Fibroblast of lung (primary cell): ENCODE results near the gene HLA-B. TPM values are rescaled to one million over a fixed set of nuclear protein-coding genes. Genes with fewer than 3 reads are reported as not detected.

Experiments
- DNase-seq, 2 donors: peaks; one replicate each; pipeline versions ENCODE4 v3.0.0 to v3.0.0-alpha.2; 2010; ENCODE audit warnings: low read depth in 2 of 2
- H2AFZ ChIP-seq: 2 replicates; pipeline ENCODE4 v1.5.1; 2012; ENCODE audit warnings: low read length, control low read depth, inconsistent platforms
- H3K27ac ChIP-seq: 2 replicates; pipeline ENCODE4 v1.5.1; 2011; ENCODE audit warnings: low read length, control low read depth; ENCODE audit not compliant: insufficient read depth
- H3K27me3 ChIP-seq: 2 replicates; pipeline ENCODE4 v1.5.1; 2011; ENCODE audit warnings: mild to moderate bottlenecking, low read length; ENCODE audit not compliant: control insufficient read depth, insufficient read depth
- H3K36me3 ChIP-seq: 2 replicates; pipeline ENCODE4 v1.5.1; 2011; ENCODE audit warnings: low read length; ENCODE audit not compliant: control insufficient read depth, insufficient read depth
- H3K4me1 ChIP-seq: 2 replicates; pipeline ENCODE4 v1.5.1; 2011; ENCODE audit warnings: low read length; ENCODE audit not compliant: control insufficient read depth, insufficient read depth; ENCODE audit errors: extremely low read depth
- H3K4me2 ChIP-seq: 2 replicates; pipeline ENCODE4 v1.5.1; 2011; ENCODE audit warnings: low read length, control low read depth; ENCODE audit not compliant: insufficient read depth; ENCODE audit errors: extremely low read depth
- H3K4me3 ChIP-seq, 4 experiments: fragments of 200-600 bp in 1 of 4; sonication (generic) in 1 of 4; replicated peaks in 1 of 4; 2 replicates each; pipeline ENCODE4 v1.5.1; 2011 to 2016; ENCODE audit warnings: low read length in 4 of 4, low read depth in 3 of 4, mild to moderate bottlenecking in 3 of 4, control low read depth in 2 of 4, inconsistent platforms in 1 of 4, mixed read lengths in 1 of 4; ENCODE audit not compliant: insufficient read depth in 1 of 4; ENCODE audit errors: control extremely low read depth in 1 of 4
- H3K79me2 ChIP-seq: 2 replicates; pipeline ENCODE4 v1.5.1; 2012; ENCODE audit warnings: mild to moderate bottlenecking, low read length, inconsistent platforms; ENCODE audit not compliant: control insufficient read depth, insufficient read depth
- H3K9ac ChIP-seq: 2 replicates; pipeline ENCODE4 v1.5.1; 2011; ENCODE audit warnings: mild to moderate bottlenecking, low read length, control low read depth; ENCODE audit not compliant: insufficient read depth
- H3K9me3 ChIP-seq: 2 replicates; pipeline ENCODE4 v1.5.1; 2012; ENCODE audit warnings: low read depth, low read length; ENCODE audit not compliant: control insufficient read depth, insufficient read depth
- H4K20me1 ChIP-seq: 2 replicates; pipeline ENCODE4 v1.5.1; 2011; ENCODE audit warnings: low read length; ENCODE audit not compliant: control insufficient read depth, insufficient read depth; ENCODE audit errors: extremely low read depth
- EZH2 ChIP-seq: IDR thresholded peaks from 2 replicates; pipeline ENCODE4 v1.5.1; 2012; ENCODE audit warnings: low read length, control low read depth, mild to moderate bottlenecking; ENCODE audit errors: missing control alignments
- polyA plus RNA-seq, 2 donors: library from polyadenylated mRNA; depleted of rRNA in 1 of 2; stranded (reverse) in 1 of 2; unstranded in 1 of 2; fragments of >200 nt; gene quantifications; 2 replicates each; pipeline ENCODE4 v1.2.1, GENCODE V29; 2011 to 2012; ENCODE audit warnings: missing spikeins in 1 of 2
- total RNA-seq: library from RNA; depleted of rRNA; stranded (reverse); fragments of >200 nt; gene quantifications from 2 replicates; pipeline ENCODE4 v1.2.1, GENCODE V29; 2014
- TF ChIP-seq, protein P1 (sequence below), 2 donors: IDR thresholded peaks in 1 of 2; conservative IDR thresholded peaks in 1 of 2; 1 replicate in 1 of 2; 2 replicates in 1 of 2; pipeline ENCODE4 v1.5.1; 2011 to 2012; ENCODE audit warnings: low read length in 2 of 2, control low read depth in 1 of 2, inconsistent platforms in 1 of 2, low read depth in 1 of 2, mild to moderate bottlenecking in 1 of 2

Gene HLA-B
- total and polyA plus RNA-seq, 2 donors (not counting 1 experiment from before 2014, with no cell fraction given), result 244 to 1,124 TPM

DNA sequence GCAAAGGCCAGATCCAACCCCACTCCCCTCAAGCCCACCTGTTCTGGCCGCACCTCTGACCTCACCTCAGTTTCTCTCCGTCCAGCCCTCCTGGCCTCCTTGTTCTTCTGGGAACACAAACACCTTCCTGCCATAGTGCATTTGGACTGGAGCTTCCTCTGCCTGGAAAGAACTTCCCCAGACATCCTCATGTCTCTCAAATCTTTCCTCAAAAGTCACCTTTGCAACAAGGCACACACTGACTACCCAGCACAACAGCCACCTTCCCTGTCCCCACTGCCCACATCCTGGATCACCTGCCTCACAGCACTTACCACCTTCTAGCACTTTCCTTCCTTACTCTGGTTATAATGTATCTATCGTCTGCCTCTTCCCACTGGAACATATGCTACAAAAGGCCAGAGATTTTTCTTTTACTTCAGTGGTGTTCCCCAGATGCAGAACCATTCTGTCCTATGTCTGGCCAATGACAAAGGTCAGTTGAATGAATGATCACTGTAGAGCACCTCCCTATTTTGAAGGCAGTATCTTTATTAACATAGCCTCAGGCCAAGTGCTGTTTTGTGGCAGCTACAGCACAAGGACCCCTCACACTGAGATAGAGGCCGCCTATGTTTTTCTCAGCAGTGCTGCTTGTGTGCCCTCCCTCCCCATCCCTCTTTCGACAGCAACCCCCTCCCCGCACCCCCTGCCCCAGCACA, 4.1 kb downstream of the HLA-B start:
- TF ChIP-seq EZH2, result no peak
- H3K9me3 ChIP-seq, result no peaks in the 10 kb centered on the region
- peaks cover 7% of the 10 kb centered on the region for H3K27me3 ChIP-seq
- no peak overlapping the region for H3K9ac ChIP-seq
- peaks cover 14% of the 10 kb centered on the region for H3K79me2 ChIP-seq
- peaks cover 7% of the 10 kb centered on the region for H3K4me1 ChIP-seq
- H3K4me3 ChIP-seq, result no peak overlapping the region
- no peak overlapping the region for H3K4me2 ChIP-seq
- DNase-seq, result no peak
- no peaks in the 10 kb centered on the region for H4K20me1 ChIP-seq
- H3K36me3 ChIP-seq, result peaks cover 8% of the 10 kb centered on the region
- H3K27ac ChIP-seq, result no peak overlapping the region
- no peak overlapping the region for H2AFZ ChIP-seq

DNA sequence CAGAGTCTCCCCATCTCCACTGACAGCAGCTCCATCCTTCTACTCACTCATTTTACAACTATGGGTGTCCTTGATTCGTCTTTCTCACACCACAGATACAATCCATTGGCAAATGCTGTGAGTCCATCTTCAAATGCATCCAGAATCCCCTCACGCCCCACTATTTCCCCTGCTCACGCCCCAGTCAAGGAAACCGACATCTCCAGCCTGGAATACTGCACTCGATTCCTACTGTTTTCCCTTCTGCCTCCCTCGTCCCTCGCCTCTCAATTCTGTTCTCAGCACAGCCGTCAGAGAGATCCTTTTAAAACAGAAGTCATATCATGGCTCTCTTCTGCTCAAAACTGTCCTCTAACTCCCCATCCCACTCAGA, 4.7 kb downstream of the HLA-B start:
- Histone ChIP-seq H3K4me1 (peaks cover 7% of the 10 kb centered on the region), H3K4me2 (no peak overlapping the region), H3K9me3 (no peaks in the 10 kb centered on the region), H3K4me3 (no peak overlapping the region), H2AFZ (no peak overlapping the region), H3K79me2 (peaks cover 14% of the 10 kb centered on the region), H3K27ac (no peak overlapping the region), H4K20me1 (no peaks in the 10 kb centered on the region), H3K27me3 (peaks cover 8% of the 10 kb centered on the region), H3K36me3 (peaks cover 8% of the 10 kb centered on the region), H3K9ac (no peak overlapping the region)
- TF ChIP-seq, protein P1, sequence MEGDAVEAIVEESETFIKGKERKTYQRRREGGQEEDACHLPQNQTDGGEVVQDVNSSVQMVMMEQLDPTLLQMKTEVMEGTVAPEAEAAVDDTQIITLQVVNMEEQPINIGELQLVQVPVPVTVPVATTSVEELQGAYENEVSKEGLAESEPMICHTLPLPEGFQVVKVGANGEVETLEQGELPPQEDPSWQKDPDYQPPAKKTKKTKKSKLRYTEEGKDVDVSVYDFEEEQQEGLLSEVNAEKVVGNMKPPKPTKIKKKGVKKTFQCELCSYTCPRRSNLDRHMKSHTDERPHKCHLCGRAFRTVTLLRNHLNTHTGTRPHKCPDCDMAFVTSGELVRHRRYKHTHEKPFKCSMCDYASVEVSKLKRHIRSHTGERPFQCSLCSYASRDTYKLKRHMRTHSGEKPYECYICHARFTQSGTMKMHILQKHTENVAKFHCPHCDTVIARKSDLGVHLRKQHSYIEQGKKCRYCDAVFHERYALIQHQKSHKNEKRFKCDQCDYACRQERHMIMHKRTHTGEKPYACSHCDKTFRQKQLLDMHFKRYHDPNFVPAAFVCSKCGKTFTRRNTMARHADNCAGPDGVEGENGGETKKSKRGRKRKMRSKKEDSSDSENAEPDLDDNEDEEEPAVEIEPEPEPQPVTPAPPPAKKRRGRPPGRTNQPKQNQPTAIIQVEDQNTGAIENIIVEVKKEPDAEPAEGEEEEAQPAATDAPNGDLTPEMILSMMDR (conservative IDR thresholded peaks at IDR 0.05 in 1 of 2, IDR thresholded peaks at IDR 0.05 in 1 of 2; ENCODE audit: low read depth in 1 of 2, low read length in 2 of 2), result no peak
- TF ChIP-seq EZH2, result no peak
- DNase-seq, result no peak

DNA sequence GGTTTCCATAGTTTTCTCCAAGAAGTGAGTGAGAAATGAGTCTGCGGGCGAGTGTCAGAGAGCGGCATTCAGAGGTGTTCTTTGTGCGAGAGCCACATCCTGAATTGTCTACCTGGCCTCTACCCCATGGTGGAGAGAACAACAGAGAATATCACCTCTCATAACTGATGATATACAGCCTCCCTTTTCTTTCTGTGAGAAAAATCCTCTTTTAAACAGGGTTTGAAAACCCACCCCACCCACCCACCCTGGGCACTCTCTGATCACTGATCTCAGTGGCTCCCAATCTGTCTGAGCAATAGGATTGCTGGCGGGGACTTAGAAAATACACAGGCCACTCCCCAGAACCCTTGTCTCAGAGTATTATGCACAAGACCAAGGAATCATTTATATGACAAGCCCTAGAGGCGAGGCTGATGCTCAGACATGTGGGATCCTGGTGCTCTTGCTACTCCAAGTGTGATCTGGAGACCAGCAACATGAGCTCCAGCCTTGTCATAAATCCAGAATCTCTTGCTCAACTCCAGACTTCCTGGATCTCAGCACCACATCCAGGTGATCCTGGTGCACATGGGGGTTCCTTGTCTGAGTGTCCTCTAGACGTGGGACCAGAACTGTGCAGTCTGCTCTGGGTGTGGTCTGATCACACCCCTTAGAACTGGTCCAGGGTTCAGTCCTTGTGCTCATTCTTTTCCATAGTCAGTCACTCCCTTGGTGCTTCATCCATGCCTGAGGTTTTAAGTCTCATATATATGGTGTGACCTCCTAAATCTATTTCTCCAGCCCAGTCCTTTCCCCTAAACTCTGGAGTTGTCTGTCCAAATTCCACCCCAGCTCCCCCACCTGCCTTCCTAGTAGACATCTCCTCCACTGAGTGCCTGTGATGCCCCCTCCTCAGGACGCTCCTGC, 5.3 kb downstream of the HLA-B start:
- DNase-seq, result no peak
- no peak overlapping the region for H3K9ac ChIP-seq
- peaks cover 10% of the 10 kb centered on the region for H3K27me3 ChIP-seq
- H3K36me3 ChIP-seq, result peaks cover 8% of the 10 kb centered on the region
- H4K20me1 ChIP-seq, result no peaks in the 10 kb centered on the region
- H2AFZ ChIP-seq, result no peak overlapping the region
- H3K9me3 ChIP-seq, result no peaks in the 10 kb centered on the region
- no peak overlapping the region for H3K4me3 ChIP-seq
- H3K4me1 ChIP-seq, result peaks cover 7% of the 10 kb centered on the region
- H3K79me2 ChIP-seq, result peaks cover 14% of the 10 kb centered on the region
- no peak overlapping the region for H3K27ac ChIP-seq
- no peak for TF ChIP-seq EZH2
- TF ChIP-seq, protein P1 (conservative IDR thresholded peaks at IDR 0.05 in 1 of 2, IDR thresholded peaks at IDR 0.05 in 1 of 2; ENCODE audit: low read depth in 1 of 2, low read length in 2 of 2), result no peak
- H3K4me2 ChIP-seq, result no peak overlapping the region
